IMR-90 (cell line): ENCODE data around the gene MS4A15. TPM values are rescaled to one million over a fixed set of nuclear protein-coding genes. Genes with fewer than 3 reads are reported as not detected.
A peak's percentile ranks its signal among the peaks of the same experiment; 100 is the strongest.

Source experiments
- ATAC-seq: fragments of 200-7000 bp; cut with Tn5 transposase; 2 replicates; pipeline ENCODE4 v1.9.1; 2020; ENCODE audit warnings: low read depth, mild to moderate bottlenecking, moderate library complexity
- BruUV-seq: library from RNA; stranded (reverse); fragments of 400-500 nt; replicated peaks from 2 replicates; lab custom pipeline; 2021; lab: Mats Ljungman, UMichigan
- CTCF ChIA-PET: fragments of 300-600 bp; formaldehyde crosslinking; extraction: SDS; loops from one replicate; lab custom pipeline; 2021; ENCODE audit warnings: antibody characterized with exemption; lab: Yijun Ruan, JAX
- POLR2A ChIA-PET: fragments of 300-600 bp; sonication (Branson Sonifier 250); formaldehyde crosslinking; loops from one replicate; lab custom pipeline; 2022; ENCODE audit warnings: antibody characterized with exemption; ENCODE audit not compliant: unreplicated experiment; lab: Charles Lee
- DNase-seq: peaks from one replicate; pipeline ENCODE4 v3.0.0; 2013
- H2AFZ ChIP-seq: replicated peaks from 2 replicates; pipeline ENCODE3; 2013; ENCODE audit warnings: low read length, mild to moderate bottlenecking; ENCODE audit not compliant: poor library complexity
- H2AK5ac ChIP-seq: 2 replicates; pipeline ENCODE4 v1.6.1; 2013; ENCODE audit warnings: low read depth, low read length, inconsistent platforms
- H2AK9ac ChIP-seq: replicated peaks from 2 replicates; pipeline ENCODE3; 2013; ENCODE audit warnings: mild to moderate bottlenecking, low read depth, low read length, moderate library complexity; ENCODE audit not compliant: poor library complexity
- H2BK120ac ChIP-seq: 2 replicates; pipeline ENCODE4 v1.6.1; 2013; ENCODE audit warnings: low read depth, low read length, inconsistent platforms
- H2BK15ac ChIP-seq: 3 replicates; pipeline ENCODE4 v1.6.1; 2013; ENCODE audit warnings: low read depth, low read length, inconsistent platforms
- H2BK20ac ChIP-seq: 2 replicates; pipeline ENCODE4 v1.6.1; 2013; ENCODE audit warnings: low read depth, mild to moderate bottlenecking, inconsistent platforms, low read length, moderate library complexity
- H2BK5ac ChIP-seq: 2 replicates; pipeline ENCODE4 v1.6.1; 2013; ENCODE audit warnings: mild to moderate bottlenecking, low read depth, low read length, inconsistent platforms; ENCODE audit not compliant: poor library complexity, severe bottlenecking
- H3K14ac ChIP-seq: replicated peaks from 2 replicates; pipeline ENCODE4 v1.6.1; 2013; ENCODE audit warnings: low read depth, low read length, inconsistent platforms
- H3K18ac ChIP-seq: 2 replicates; pipeline ENCODE4 v1.6.1; 2013; ENCODE audit warnings: low read depth, low read length, control low read depth
- H3K23ac ChIP-seq: 2 replicates; pipeline ENCODE4 v1.6.1; 2013; ENCODE audit warnings: low read depth, low read length, inconsistent platforms
- H3K27ac ChIP-seq: 2 replicates; pipeline ENCODE4 v1.5.1; 2013; ENCODE audit warnings: mild to moderate bottlenecking, control low read depth, low read length; ENCODE audit not compliant: insufficient read depth
- H3K27me3 ChIP-seq: 2 replicates; pipeline ENCODE4 v1.6.1; 2013; ENCODE audit warnings: low read length; ENCODE audit not compliant: control insufficient read depth, insufficient read depth
- H3K36me3 ChIP-seq: 2 replicates; pipeline ENCODE4 v1.6.1; 2013; ENCODE audit warnings: low read length, mixed read lengths; ENCODE audit not compliant: control insufficient read depth, insufficient read depth
- H3K4ac ChIP-seq: 2 replicates; pipeline ENCODE4 v1.6.1; 2013; ENCODE audit warnings: low read depth, low read length, inconsistent platforms
- H3K4me1 ChIP-seq: 2 replicates; pipeline ENCODE4 v1.6.1; 2013; ENCODE audit warnings: low read length, mixed read lengths; ENCODE audit not compliant: control insufficient read depth, insufficient read depth
- H3K4me2 ChIP-seq: 2 replicates; pipeline ENCODE4 v1.6.1; 2013; ENCODE audit warnings: low read depth, mild to moderate bottlenecking, control low read depth, low read length, moderate library complexity
- H3K4me3 ChIP-seq: 2 replicates; pipeline ENCODE4 v1.5.1; 2013; ENCODE audit warnings: low read depth, mild to moderate bottlenecking, control low read depth, low read length, moderate library complexity; ENCODE audit not compliant: insufficient read depth
- H3K56ac ChIP-seq: 2 replicates; pipeline ENCODE4 v1.6.1; 2013; ENCODE audit warnings: low read length, inconsistent platforms; ENCODE audit not compliant: insufficient read depth; ENCODE audit errors: extremely low read depth
- H3K79me1 ChIP-seq, 2 experiments: 2 replicates each; pipeline ENCODE4 v1.6.1; 2013; ENCODE audit warnings: low read length in 2 of 2, inconsistent platforms in 1 of 2, low read depth in 1 of 2
- H3K9ac ChIP-seq: 2 replicates; pipeline ENCODE4 v1.6.1; 2013; ENCODE audit warnings: low read depth, low read length, control low read depth
- H3K9me1 ChIP-seq: 2 replicates; pipeline ENCODE4 v1.6.1; 2013; ENCODE audit warnings: low read length, inconsistent platforms; ENCODE audit not compliant: insufficient read depth
- H3K9me3 ChIP-seq: 2 replicates; pipeline ENCODE4 v1.6.1; 2013; ENCODE audit warnings: low read length; ENCODE audit not compliant: control insufficient read depth, insufficient read depth
- H4K20me1 ChIP-seq: 2 replicates; pipeline ENCODE4 v1.6.1; 2013; ENCODE audit warnings: low read length, inconsistent platforms; ENCODE audit not compliant: insufficient read depth
- H4K5ac ChIP-seq: 2 replicates; pipeline ENCODE4 v1.6.1; 2013; ENCODE audit warnings: mild to moderate bottlenecking, low read depth, low read length, control low read depth
- H4K8ac ChIP-seq, 2 experiments: 2 replicates each; pipeline ENCODE4 v1.6.1; 2013; ENCODE audit warnings: low read depth in 2 of 2, low read length in 2 of 2, control low read depth in 1 of 2, inconsistent platforms in 1 of 2
- H4K91ac ChIP-seq: 2 replicates; pipeline ENCODE4 v1.6.1; 2013; ENCODE audit warnings: low read depth, low read length, inconsistent platforms; ENCODE audit not compliant: insufficient read depth
- FOS ChIP-seq: fragments of 150-350 bp; IDR thresholded peaks from 2 replicates; pipeline ENCODE4 v1.6.1; 2016; ENCODE audit warnings: low read depth, low read length
- MAFK ChIP-seq: IDR thresholded peaks from 2 replicates; pipeline ENCODE4 v1.6.1; 2012; ENCODE audit warnings: low read depth, low read length, improper control_type of control experiment
- MAZ ChIP-seq: IDR thresholded peaks from 2 replicates; pipeline ENCODE4 v1.6.1; 2012; ENCODE audit warnings: low read depth, mild to moderate bottlenecking, low read length, improper control_type of control experiment, moderate library complexity, borderline replicate concordance
- NFE2L2 ChIP-seq: fragments of 150-350 bp; IDR thresholded peaks from 2 replicates; pipeline ENCODE4 v1.6.1; 2016; ENCODE audit warnings: low read depth, mild to moderate bottlenecking, low read length
- WGBS, 2 experiments: methylation state at CpG; one replicate each; pipeline versions ENCODE4 v1.1.5 to v1.1.7; 2013; ENCODE audit warnings: missing lambda C conversion rate in 2 of 2; ENCODE audit not compliant: insufficient read length in 1 of 2; ENCODE audit errors: extremely low coverage in 2 of 2; 5-methylcytosine and 5-hydroxymethylcytosine counted together
- dilution Hi-C: fragments of 300-500 bp; cut with HindIII; formaldehyde crosslinking; loops from one replicate; pipeline ENCODE4 v1.14.3; 2018; ENCODE audit warnings: low sequenced_read_pairs; ENCODE audit not compliant: unreplicated experiment
- in situ Hi-C: fragments of 300-500 bp; cut with MboI; formaldehyde crosslinking; loops from 3 replicates; pipeline ENCODE4 v1.14.3; 2019; ENCODE audit warnings: low sequenced_read_pairs, inconsistent platforms, mixed read lengths
- intact Hi-C: fragments of 100-400 bp; cut with micrococcal nuclease; formaldehyde crosslinking; loops from 2 replicates; pipeline ENCODE4 v1.10.0; 2022
- polyA plus RNA-seq, 3 experiments: library from polyadenylated mRNA; depleted of rRNA; stranded (reverse); fragments of >200 nt; gene quantifications; 2 replicates each; pipeline ENCODE4 v1.2.3, GENCODE V29; 2012; ENCODE audit warnings: low replicate concordance in 1 of 3
- total RNA-seq: library from RNA; depleted of rRNA; stranded (reverse); fragments of >200 nt; gene quantifications from 2 replicates; pipeline ENCODE4 v1.2.3, GENCODE V29; 2012
- TF ChIP-seq, protein P1 (sequence below): conservative IDR thresholded peaks from 2 replicates; pipeline ENCODE4 v1.5.1; 2012; ENCODE audit warnings: mild to moderate bottlenecking, low read depth, low read length, improper control_type of control experiment

The MS4A15 gene
- total and polyA plus RNA-seq, 2 of the 4 experiments (the other 2 are of a cell fraction) = not detected

DNA sequence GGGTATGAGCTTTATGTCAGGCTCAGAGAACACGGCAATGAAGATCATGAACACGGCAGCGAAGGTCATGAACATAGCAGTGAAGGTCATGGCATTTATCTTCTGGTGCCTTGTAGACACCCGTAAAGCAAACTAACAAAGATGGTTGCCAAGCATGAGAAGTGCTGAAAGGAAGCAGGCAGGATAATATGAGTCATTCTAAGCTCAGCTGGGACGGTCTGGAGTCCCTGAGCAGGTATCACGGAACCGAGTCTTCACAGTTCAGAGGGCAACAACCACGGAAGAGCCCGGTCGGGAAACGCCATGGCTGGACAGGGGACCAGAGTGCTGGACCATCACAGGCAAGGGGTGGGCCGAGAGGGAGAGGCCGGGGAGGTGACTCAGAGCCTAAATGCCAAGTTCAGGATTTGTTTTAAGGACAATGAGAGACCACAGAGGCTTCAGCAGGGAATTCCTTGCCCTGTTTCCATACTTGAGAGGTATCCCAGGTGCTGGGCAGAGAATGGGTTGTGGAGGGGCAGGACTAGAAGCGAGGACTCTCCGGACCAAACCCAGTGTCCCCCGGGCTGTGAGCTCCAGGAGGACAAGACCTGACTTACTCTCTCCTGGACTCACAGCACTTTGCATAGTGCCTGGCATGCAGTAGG is 15.3 kb downstream of the MS4A15 start:
- no TSS peak for BruUV-seq
- CTCF ChIA-PET = interaction anchor here (0.9 kb wide), 1 partner anchor 116 kb away, joined by 3 read pairs; no protein-coding TSS in a partner anchor
- 87% methylated on average over 12 of the region's 16 CpGs; no CpG with 5 or more reads in 1 of the 2 experiments for WGBS, 2 experiments

More for the DNA sequence above, 15.3 kb downstream of the MS4A15 start:
- Histone ChIP-seq H2BK15ac (no peak overlapping the region), H3K79me1 (no peaks in the 10 kb centered on the region), H3K23ac (no peak overlapping the region), H3K36me3 (no peaks in the 10 kb centered on the region), H3K18ac (no peak overlapping the region), H3K14ac (no peak overlapping the region), H3K4me2 (no peak overlapping the region), H2BK5ac (no peak overlapping the region), H2BK120ac (no peak overlapping the region), H3K4me3 (no peak overlapping the region), H2AFZ (peak overlapping the region; percentile 11), H3K9ac (no peak overlapping the region), H3K27ac (no peak overlapping the region), H4K5ac (no peak overlapping the region), H2AK9ac (no peak overlapping the region), H3K9me3 (no peaks in the 10 kb centered on the region), H3K4ac (no peak overlapping the region), H3K27me3 (peaks cover 10% of the 10 kb centered on the region), H3K56ac (no peak overlapping the region), H4K20me1 (no peaks in the 10 kb centered on the region), H3K9me1 (peaks cover 3% of the 10 kb centered on the region; the same call in 1 of the 2 replicates), H4K91ac (no peak overlapping the region), H2BK20ac (no peak overlapping the region), H3K4me1 (no peaks in the 10 kb centered on the region; the same call in 1 of the 2 replicates), H4K8ac (no peak overlapping the region), H2AK5ac (no peak overlapping the region)
- DNase-seq (peak; percentile 4), ATAC-seq (no peak)
- in situ Hi-C loops = no loop called here
- dilution Hi-C loops = no loop called here
- TF ChIP-seq NFE2L2 (no peak), MAZ (no peak), MAFK (no peak), FOS (no peak)
- TF ChIP-seq, protein P1, sequence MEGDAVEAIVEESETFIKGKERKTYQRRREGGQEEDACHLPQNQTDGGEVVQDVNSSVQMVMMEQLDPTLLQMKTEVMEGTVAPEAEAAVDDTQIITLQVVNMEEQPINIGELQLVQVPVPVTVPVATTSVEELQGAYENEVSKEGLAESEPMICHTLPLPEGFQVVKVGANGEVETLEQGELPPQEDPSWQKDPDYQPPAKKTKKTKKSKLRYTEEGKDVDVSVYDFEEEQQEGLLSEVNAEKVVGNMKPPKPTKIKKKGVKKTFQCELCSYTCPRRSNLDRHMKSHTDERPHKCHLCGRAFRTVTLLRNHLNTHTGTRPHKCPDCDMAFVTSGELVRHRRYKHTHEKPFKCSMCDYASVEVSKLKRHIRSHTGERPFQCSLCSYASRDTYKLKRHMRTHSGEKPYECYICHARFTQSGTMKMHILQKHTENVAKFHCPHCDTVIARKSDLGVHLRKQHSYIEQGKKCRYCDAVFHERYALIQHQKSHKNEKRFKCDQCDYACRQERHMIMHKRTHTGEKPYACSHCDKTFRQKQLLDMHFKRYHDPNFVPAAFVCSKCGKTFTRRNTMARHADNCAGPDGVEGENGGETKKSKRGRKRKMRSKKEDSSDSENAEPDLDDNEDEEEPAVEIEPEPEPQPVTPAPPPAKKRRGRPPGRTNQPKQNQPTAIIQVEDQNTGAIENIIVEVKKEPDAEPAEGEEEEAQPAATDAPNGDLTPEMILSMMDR = no peak
- intact Hi-C loops = no loop called here
- POLR2A ChIA-PET = no interaction called here
